Naive thymus-derived CD4-positive, alpha-beta T cell (primary cell): Measurements from ENCODE around the gene FHL1. TPM values are rescaled to one million over a fixed set of nuclear protein-coding genes. Genes with fewer than 3 reads are reported as not detected.
A peak's percentile ranks its signal among the peaks of the same experiment; 100 is the strongest.

Source experiments
- ATAC-seq: fragments of 150-1000 bp; cut with Tn5 transposase; 2 replicates; pipeline ENCODE4 v1.10.0; 2021; ENCODE audit warnings: mild to moderate bottlenecking, moderate library complexity
- CTCF ChIA-PET: fragments of 350-600 bp; sonication (Branson Sonifier 250); formaldehyde crosslinking; loops from one replicate; lab custom pipeline; 2021; ENCODE audit warnings: antibody characterized with exemption; lab: Charles Lee
- POLR2A ChIA-PET: fragments of 350-600 bp; sonication (Branson Sonifier 250); formaldehyde crosslinking; loops from one replicate; lab custom pipeline; 2021; ENCODE audit warnings: antibody characterized with exemption, inconsistent platforms; lab: Charles Lee
- DNase-seq, 9 donors: peaks; one replicate each; pipeline versions ENCODE4 v3.0.0 to v3.0.0-alpha.2; 2020 to 2022; ENCODE audit warnings: mixed read lengths in 1 of 9
- H3K27ac ChIP-seq: one replicate; pipeline ENCODE4 v1.7.0; 2013; ENCODE audit warnings: mild to moderate bottlenecking, low read depth, low read length, moderate library complexity
- H3K27me3 ChIP-seq, 2 donors: one replicate each; pipeline ENCODE4 v1.7.0; 2013; ENCODE audit warnings: low read length in 2 of 2, mild to moderate bottlenecking in 2 of 2, moderate library complexity in 2 of 2; ENCODE audit not compliant: control insufficient read depth in 2 of 2, insufficient read depth in 2 of 2
- H3K36me3 ChIP-seq, 3 experiments: 1 replicate in 2 of 3; 2 replicates in 1 of 3; pipeline ENCODE4 v1.7.0; 2013; ENCODE audit warnings: low read length in 3 of 3, mild to moderate bottlenecking in 3 of 3, moderate library complexity in 1 of 3; ENCODE audit not compliant: insufficient read depth in 3 of 3, control insufficient read depth in 2 of 3
- H3K4me1 ChIP-seq, 2 donors: one replicate each; pipeline ENCODE4 v1.7.0; 2013; ENCODE audit warnings: low read length in 2 of 2, mild to moderate bottlenecking in 2 of 2, moderate library complexity in 1 of 2; ENCODE audit not compliant: control insufficient read depth in 2 of 2, insufficient read depth in 2 of 2
- H3K4me3 ChIP-seq: 2 replicates; pipeline ENCODE4 v1.7.0; 2013; ENCODE audit warnings: mild to moderate bottlenecking, low read length
- H3K9me3 ChIP-seq, 3 experiments: 1 replicate in 2 of 3; 2 replicates in 1 of 3; pipeline ENCODE4 v1.7.0; 2013; ENCODE audit warnings: low read length in 3 of 3; ENCODE audit not compliant: control insufficient read depth in 2 of 3
- H3K27ac Mint-ChIP-seq, 9 donors: one replicate each; pipeline ENCODE4 v1.8.0; 2020 to 2022; ENCODE audit warnings: mixed read lengths in 9 of 9, mild to moderate bottlenecking in 8 of 9, moderate library complexity in 5 of 9, inconsistent platforms in 2 of 9
- H3K27me3 Mint-ChIP-seq, 5 donors: one replicate each; pipeline ENCODE4 v1.8.0; 2021 to 2022; ENCODE audit warnings: mixed read lengths in 5 of 5, mild to moderate bottlenecking in 1 of 5
- H3K36me3 Mint-ChIP-seq, 5 donors: one replicate each; pipeline ENCODE4 v1.8.0; 2020 to 2022; ENCODE audit warnings: mixed read lengths in 5 of 5, mild to moderate bottlenecking in 3 of 5, inconsistent platforms in 1 of 5
- H3K4me1 Mint-ChIP-seq, 7 donors: one replicate each; pipeline ENCODE4 v1.8.0; 2020 to 2022; ENCODE audit warnings: mixed read lengths in 7 of 7, mild to moderate bottlenecking in 3 of 7, inconsistent platforms in 1 of 7
- H3K4me3 Mint-ChIP-seq, 10 donors: one replicate each; pipeline ENCODE4 v1.8.0; 2020 to 2022; ENCODE audit warnings: mild to moderate bottlenecking in 10 of 10, mixed read lengths in 10 of 10, moderate library complexity in 6 of 10, inconsistent platforms in 2 of 10
- H3K9me3 Mint-ChIP-seq, 11 donors: one replicate each; pipeline ENCODE4 v1.8.0; 2020 to 2022; ENCODE audit warnings: mixed read lengths in 11 of 11, mild to moderate bottlenecking in 4 of 11, inconsistent platforms in 1 of 11, moderate library complexity in 1 of 11
- intact Hi-C, 2 donors: fragments of 100-400 bp; cut with micrococcal nuclease; formaldehyde crosslinking; loops; one replicate each; pipeline ENCODE4 v1.15.1; 2023
- polyA plus RNA-seq, 2 donors: library from polyadenylated mRNA; unstranded; fragments of 300-500 nt; fragmentation: Illumina TruSeq; gene quantifications; one replicate each; pipeline ENCODE4 v1.2.3, GENCODE V29; 2021
- total RNA-seq, 6 experiments: library from RNA in 5 of 6; stranded (reverse) in 5 of 6; gene quantifications; 1 replicate in 5 of 6; 2 replicates in 1 of 6; pipeline ENCODE4 v1.2.3 and lab custom pipeline; 2021 to 2026

The FHL1 gene
- total and polyA plus RNA-seq, 7 experiments from 2014 or later = 14.9 to 40.0 (median 25.3) TPM

DNA sequence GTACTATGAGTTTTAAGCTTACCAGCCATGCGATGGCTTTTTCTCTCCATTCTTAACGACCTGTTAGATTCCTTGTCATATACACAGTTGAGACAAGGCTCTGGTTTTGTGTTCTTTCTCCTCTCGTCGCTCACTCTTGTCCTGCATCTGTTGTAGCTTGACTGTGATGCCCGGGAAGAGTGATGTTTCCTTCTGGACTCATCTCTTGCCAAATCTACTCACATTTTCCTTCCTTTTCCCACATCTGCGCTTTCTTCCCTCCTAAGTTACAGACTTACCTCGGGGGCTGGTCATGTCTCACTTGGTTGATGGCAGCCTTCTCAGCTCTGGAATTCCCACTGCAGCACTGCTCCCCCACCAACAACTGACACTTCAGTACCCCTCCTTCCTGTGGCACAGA is 108.7 kb downstream of the FHL1 start:
- Histone ChIP-seq H3K4me1 (no peaks in the 10 kb centered on the region), H3K27ac (no peak overlapping the region), H3K9me3 (no peaks in the 10 kb centered on the region), H3K27me3 (no peaks in the 10 kb centered on the region), H3K36me3 (no peaks in the 10 kb centered on the region), H3K4me3 (no peak overlapping the region)
- POLR2A ChIA-PET = no interaction called here
- intact Hi-C loops = no loop called here
- Mint-ChIP-seq H3K4me3 (no peak overlapping the region), H3K27ac (no peak overlapping the region), H3K27me3 (no peaks in the 10 kb centered on the region), H3K4me1 (peaks cover 0 to 25% (median 15%) of the 10 kb centered on the region in 7 donors), H3K9me3 (peaks cover 0 to 2% (median 0%) of the 10 kb centered on the region in 11 donors), H3K36me3 (no peaks in the 10 kb centered on the region)
- ATAC-seq = no peak
- DNase-seq = no peak
- CTCF ChIA-PET = interaction anchor here (0.6 kb wide), 1 partner anchor 82 kb away, joined by 4 read pairs; no protein-coding TSS in a partner anchor

DNA sequence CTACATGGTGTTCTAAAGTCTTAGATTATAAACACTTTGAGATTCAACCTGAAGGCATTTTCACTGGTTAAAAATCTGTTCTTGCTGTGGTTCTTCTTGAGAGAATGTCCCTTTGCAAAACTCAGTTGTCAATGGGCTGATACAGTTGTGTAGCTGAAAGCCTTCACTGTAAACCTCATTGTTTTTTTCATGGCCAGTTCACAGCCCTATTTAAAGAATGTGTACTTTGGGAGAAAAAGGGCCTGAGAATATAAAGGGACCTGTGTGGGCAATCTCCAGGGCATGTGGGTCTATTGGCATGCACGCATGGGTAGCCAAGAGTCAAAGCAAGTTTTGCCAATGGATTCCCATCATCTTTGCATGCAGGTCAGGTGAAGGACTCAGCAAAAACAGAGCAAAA is 111.6 kb downstream of the FHL1 start:
- H3K27me3 Mint-ChIP-seq = no peaks in the 10 kb centered on the region
- no peaks in the 10 kb centered on the region for H3K4me1 ChIP-seq
- H3K36me3 Mint-ChIP-seq = no peaks in the 10 kb centered on the region
- H3K27ac Mint-ChIP-seq = peak overlapping the region in 1 of 9 donors; percentile 60
- no peak for DNase-seq
- no peaks in the 10 kb centered on the region for H3K9me3 ChIP-seq
- ChIA-PET CTCF (interaction anchor here (0.8 kb wide), 1 partner anchor 9 kb away, joined by 3 read pairs; no protein-coding TSS in a partner anchor), POLR2A (no interaction called here)
- peaks cover 0 to 22% (median 10%) of the 10 kb centered on the region in 7 donors for H3K4me1 Mint-ChIP-seq
- no peaks in the 10 kb centered on the region for H3K27me3 ChIP-seq
- intact Hi-C loops = no loop called here
- no peak for ATAC-seq
- peak overlapping the region in 2 of 10 donors; percentile 8 to 21 for H3K4me3 Mint-ChIP-seq
- H3K27ac ChIP-seq = no peak overlapping the region
- no peaks in the 10 kb centered on the region for H3K36me3 ChIP-seq
- H3K4me3 ChIP-seq = no peak overlapping the region
- no peaks in the 10 kb centered on the region for H3K9me3 Mint-ChIP-seq

DNA sequence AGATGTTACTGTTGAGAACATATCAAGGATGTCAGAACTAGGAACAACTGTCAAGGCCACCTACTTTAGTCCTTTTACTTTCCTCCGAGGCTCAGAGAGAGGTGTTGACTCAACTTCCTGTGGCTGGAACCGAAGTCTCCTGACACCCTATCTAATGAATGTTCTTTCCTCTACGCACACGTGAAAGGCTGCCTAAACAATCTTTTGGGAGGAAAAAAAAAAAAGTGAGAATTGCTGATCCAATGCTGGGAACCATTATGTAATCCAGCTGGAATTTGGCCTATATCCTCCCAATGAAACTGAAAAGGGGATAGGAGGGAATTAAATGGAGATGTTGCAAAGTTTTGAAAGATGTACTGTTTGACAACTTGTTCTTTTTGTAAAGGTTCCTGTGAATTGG is 112.2 kb downstream of the FHL1 start:
- H3K4me3 Mint-ChIP-seq = peak overlapping the region in 2 of 10 donors; percentile 12 to 67
- CTCF ChIA-PET = no interaction called here

DNA sequence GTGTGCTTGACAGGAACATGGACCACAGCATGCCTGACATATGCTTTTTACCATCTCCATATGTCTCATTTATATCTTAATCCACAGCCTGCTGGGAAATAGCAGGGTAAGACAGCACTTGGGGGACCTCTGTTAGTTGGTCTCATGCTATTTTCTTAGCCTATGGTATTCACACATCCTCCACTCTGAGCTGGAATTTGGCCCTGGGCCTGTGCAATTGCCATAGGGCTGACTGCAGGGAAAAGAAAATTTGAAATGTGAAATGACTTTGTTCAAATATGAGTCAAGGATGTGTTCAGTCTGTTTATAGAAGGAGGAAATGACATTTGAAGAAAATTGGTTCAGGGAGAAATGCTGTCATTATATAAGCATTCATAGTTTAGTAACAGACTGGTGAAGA is 113.4 kb downstream of the FHL1 start:
- H3K9me3 ChIP-seq = no peaks in the 10 kb centered on the region
- no peak for DNase-seq
- ChIA-PET POLR2A (no interaction called here), CTCF (no interaction called here)
- H3K4me3 ChIP-seq = no peak overlapping the region
- H3K27me3 Mint-ChIP-seq = no peaks in the 10 kb centered on the region
- H3K27ac Mint-ChIP-seq = no peak overlapping the region
- no peak for ATAC-seq
- no peaks in the 10 kb centered on the region for H3K36me3 Mint-ChIP-seq
- no peaks in the 10 kb centered on the region for H3K4me1 ChIP-seq
- H3K36me3 ChIP-seq = no peaks in the 10 kb centered on the region
- intact Hi-C loops = loop anchor here (10.0 kb wide), 2 partner anchors 314 to 434 kb away; no protein-coding TSS in a partner anchor
- H3K9me3 Mint-ChIP-seq = no peaks in the 10 kb centered on the region
- peaks cover 0 to 22% (median 10%) of the 10 kb centered on the region in 7 donors for H3K4me1 Mint-ChIP-seq
- H3K4me3 Mint-ChIP-seq = no peak overlapping the region
- no peak overlapping the region for H3K27ac ChIP-seq
- no peaks in the 10 kb centered on the region for H3K27me3 ChIP-seq

More for the DNA sequence above, 112.2 kb downstream of the FHL1 start:
- intact Hi-C loops = no loop called here
- no peaks in the 10 kb centered on the region for H3K9me3 ChIP-seq
- peak overlapping the region in 5 of 9 donors; percentile 46 to 80 (median 73) for H3K27ac Mint-ChIP-seq
- no peak for ATAC-seq
- peaks cover 0 to 22% (median 10%) of the 10 kb centered on the region in 7 donors for H3K4me1 Mint-ChIP-seq
- peak in 1 of 9 donors; percentile 18 for DNase-seq
- H3K36me3 ChIP-seq = no peaks in the 10 kb centered on the region
- no peak overlapping the region for H3K27ac ChIP-seq
- POLR2A ChIA-PET = no interaction called here
- no peaks in the 10 kb centered on the region for H3K9me3 Mint-ChIP-seq
- H3K36me3 Mint-ChIP-seq = no peaks in the 10 kb centered on the region
- no peaks in the 10 kb centered on the region for H3K27me3 Mint-ChIP-seq
- no peaks in the 10 kb centered on the region for H3K4me1 ChIP-seq
- no peaks in the 10 kb centered on the region for H3K27me3 ChIP-seq
- no peak overlapping the region for H3K4me3 ChIP-seq

Other genes with a start within 250 kb of the FHL1 start
- 10 to 100 TPM; 22.0 to 28.4 (median 24.0) TPM for gene MMGT1, start 173.5 kb upstream of the FHL1 start, total RNA-seq
- 1 to 10 TPM; 5.7 to 9.8 TPM for gene MMGT1, start 173.5 kb upstream of the FHL1 start, polyA plus RNA-seq
- gene SLC9A6, start 162.1 kb upstream of the FHL1 start, total RNA-seq = 10 to 100 TPM; 16.2 to 21.1 (median 18.9) TPM
- gene SLC9A6, start 162.1 kb upstream of the FHL1 start, polyA plus RNA-seq = 10 to 100 TPM; 16.0 to 24.9 TPM
- gene MAP7D3, start 103.9 kb downstream of the FHL1 start, total RNA-seq = 10 to 100 TPM in 1 of 5 experiments, 1 to 10 TPM in 4; 5.9 to 15.8 (median 7.7) TPM
- gene MAP7D3, start 103.9 kb downstream of the FHL1 start, polyA plus RNA-seq = 1 to 10 TPM; 4.4 to 5.4 TPM
- not detected for gene ADGRG4, start 153.4 kb downstream of the FHL1 start, total RNA-seq
- gene ADGRG4, start 153.4 kb downstream of the FHL1 start, polyA plus RNA-seq = not detected